Transverse colon (tissue), 4 donors: Measurements from ENCODE around the gene PLXND1. TPM values are rescaled to one million over a fixed set of nuclear protein-coding genes. Genes with fewer than 3 reads are reported as not detected.

Experiments used
- DNase-seq: peaks from one replicate; pipeline ENCODE4 v3.0.0-alpha.2; 2019
- H3K27ac ChIP-seq, 4 donors: fragments of 200-600 bp; sonication (generic); 2 replicates each; pipeline ENCODE4 v1.5.1; 2016 to 2018; ENCODE audit warnings: inconsistent platforms in 4 of 4
- H3K27me3 ChIP-seq: fragments of 200-600 bp; sonication (generic); 2 replicates; pipeline ENCODE4 v1.5.1; 2017; ENCODE audit warnings: inconsistent platforms
- H3K36me3 ChIP-seq, 4 donors: fragments of 200-600 bp; sonication (generic); 2 replicates each; pipeline ENCODE4 v1.5.1; 2017 to 2019; ENCODE audit warnings: inconsistent platforms in 4 of 4
- H3K4me1 ChIP-seq, 4 donors: fragments of 200-600 bp; sonication (generic); 2 replicates each; pipeline ENCODE4 v1.5.1; 2017 to 2020; ENCODE audit warnings: inconsistent platforms in 4 of 4
- H3K4me3 ChIP-seq, 4 donors: fragments of 200-600 bp; sonication (generic); 1 replicate in 1 of 4; 2 replicates in 3 of 4; pipeline versions ENCODE4 v1.5.1 to v1.6.1; 2017 to 2019; ENCODE audit warnings: inconsistent platforms in 4 of 4
- H3K9me3 ChIP-seq, 2 donors: fragments of 200-600 bp; sonication (generic); 2 replicates each; pipeline ENCODE4 v1.5.1; 2017 to 2019; ENCODE audit warnings: inconsistent platforms in 2 of 2
- CTCF ChIP-seq, 5 experiments: fragments of 200-600 bp in 3 of 5; fragments of 450-650 bp in 2 of 5; sonication (generic) in 3 of 5; IDR thresholded peaks; 1 replicate in 2 of 5; 2 replicates in 3 of 5; pipeline ENCODE4 v1.5.1; 2016 to 2017; ENCODE audit warnings: antibody characterized with exemption in 5 of 5, inconsistent platforms in 3 of 5, mild to moderate bottlenecking in 2 of 5, moderate library complexity in 1 of 5
- EP300 ChIP-seq: sonication (generic); formaldehyde crosslinking; IDR thresholded peaks from one replicate; pipeline ENCODE4 v1.6.1; 2017; ENCODE audit warnings: antibody characterized with exemption, low read depth
- POLR2A ChIP-seq: fragments of 450-650 bp; IDR thresholded peaks from one replicate; pipeline ENCODE4 v1.6.1; 2016; ENCODE audit warnings: antibody characterized with exemption, mild to moderate bottlenecking, moderate library complexity
- POLR2AphosphoS5 ChIP-seq, 3 donors: sonication (generic); formaldehyde crosslinking; IDR thresholded peaks; one replicate each; pipeline ENCODE4 v1.6.1; 2016; ENCODE audit warnings: antibody characterized with exemption in 3 of 3
- WGBS, 2 donors: methylation state at CpG; one replicate each; pipeline ENCODE4 v1.1.5; 2018; ENCODE audit warnings: low coverage in 1 of 2; 5-methylcytosine and 5-hydroxymethylcytosine counted together
- in situ Hi-C, 4 donors: fragments of 200-750 bp; cut with MboI; loops; one replicate each; pipeline versions ENCODE4 v1.15.0 to v1.15.1; 2017; ENCODE audit warnings: low sequenced_read_pairs in 3 of 4, low pct_ligation_motif_present in 1 of 4, low pct_unique_long_range_greater_than_20kb in 1 of 4
- intact Hi-C: fragments of 100-400 bp; cut with DNase I; formaldehyde crosslinking; loops from one replicate; pipeline ENCODE4 v1.15.1; 2023; ENCODE audit warnings: low total_unique reads
- total RNA-seq, 4 donors: library from RNA; depleted of rRNA; stranded (reverse); fragments of >200 nt; gene quantifications; one replicate each; pipeline ENCODE4 v1.1.0, GENCODE V29; 2016

Gene PLXND1
- total RNA-seq, 4 donors from 2014 or later: 26.4 to 71.8 (median 35.8) TPM

DNA sequence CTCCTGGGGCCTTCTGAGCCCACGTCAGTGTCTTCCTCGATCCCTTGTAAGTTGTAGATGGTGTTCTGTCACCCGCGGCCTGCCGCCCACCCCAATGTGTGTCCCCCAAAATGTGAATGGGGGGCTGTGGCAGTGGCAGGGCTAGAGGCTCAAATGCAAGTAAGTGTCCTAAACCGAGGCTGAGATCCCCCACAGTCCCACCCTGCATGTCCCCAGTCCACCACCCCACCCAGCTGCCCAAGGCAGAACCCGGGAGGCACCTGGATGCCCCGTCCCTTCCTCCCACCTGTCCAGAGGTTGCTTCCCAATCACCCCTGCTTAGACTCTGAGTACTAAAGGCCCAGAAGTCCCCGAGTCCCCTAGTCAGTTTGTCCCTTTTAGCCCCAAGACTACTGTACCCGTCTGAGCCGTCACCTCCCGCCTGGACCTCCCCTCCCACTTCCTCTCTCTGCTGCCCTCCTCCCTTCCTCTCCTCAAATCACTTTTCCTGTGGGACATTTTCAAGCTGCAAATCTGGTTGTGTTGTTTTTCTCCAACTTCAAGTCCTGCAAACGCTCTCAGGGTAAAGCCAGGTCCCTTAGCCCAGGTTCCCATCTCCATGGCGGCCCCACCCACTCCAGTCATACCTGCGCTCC, 11.8 kb upstream of the PLXND1 start:
- 70 to 73% methylated on average over 6 to 15 of the region's 15 CpGs for WGBS, 2 donors
- intact Hi-C loops (no loop called here), in situ Hi-C loops (no loop called here)
- H3K27me3 ChIP-seq: no peaks in the 10 kb centered on the region
- H3K9me3 ChIP-seq: no peaks in the 10 kb centered on the region
- H3K27ac ChIP-seq: peak overlapping the region in 1 of 4 donors; percentile 4
- no peaks in the 10 kb centered on the region for H3K36me3 ChIP-seq
- H3K4me3 ChIP-seq: no peak overlapping the region
- DNase-seq: no peak
- peaks cover 2 to 28% (median 13%) of the 10 kb centered on the region in 4 donors for H3K4me1 ChIP-seq
- TF ChIP-seq POLR2A (no peak), CTCF (IDR thresholded peaks at IDR 0.05) (no peak), EP300 (no peak), POLR2AphosphoS5 (IDR thresholded peaks at IDR 0.05) (no peak)

- WGBS, 2 donors: 90% methylated on average over 12 of the region's 12 CpGs; no CpG with 5 or more reads in 1 of the 2 donors
- intact Hi-C loops (no loop called here), in situ Hi-C loops (no loop called here)
- TF ChIP-seq POLR2A (no peak), CTCF (IDR thresholded peaks at IDR 0.05) (no peak), POLR2AphosphoS5 (IDR thresholded peaks at IDR 0.05) (no peak), EP300 (no peak)
- Histone ChIP-seq H3K27ac (peak overlapping the region in 2 of 4 donors; percentile 56 to 69), H3K9me3 (no peaks in the 10 kb centered on the region), H3K4me3 (no peak overlapping the region), H3K4me1 (peaks cover 0 to 21% (median 8%) of the 10 kb centered on the region in 4 donors), H3K36me3 (no peaks in the 10 kb centered on the region), H3K27me3 (no peaks in the 10 kb centered on the region)
- DNase-seq: no peak
These were observed 11.1 kb upstream of the PLXND1 start for GRCh38 chr3:129617381-129618185.

DNA sequence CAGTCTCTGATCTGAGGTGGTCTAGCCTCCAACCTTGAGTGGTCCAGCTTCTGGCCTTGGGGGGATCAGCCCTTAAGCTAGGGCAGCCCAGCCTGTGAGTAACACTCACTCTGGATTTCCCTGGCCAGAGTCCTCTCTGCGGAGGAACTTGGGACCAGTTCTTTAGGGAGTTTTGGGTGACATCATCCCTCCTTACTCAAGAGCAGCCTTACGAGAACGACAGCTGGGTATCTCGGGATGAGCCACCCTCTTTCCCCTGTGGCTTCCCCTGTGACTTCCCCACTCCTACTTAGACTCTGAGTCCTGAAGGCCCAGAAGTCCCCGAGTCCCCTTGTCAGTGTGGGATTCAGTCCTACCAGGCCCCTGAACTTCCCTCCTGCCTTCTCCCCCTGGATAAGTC, 10.2 kb upstream of the PLXND1 start:
- no peaks in the 10 kb centered on the region for H3K36me3 ChIP-seq
- H3K4me1 ChIP-seq: peaks cover 0 to 22% (median 7%) of the 10 kb centered on the region in 4 donors
- H3K27ac ChIP-seq: peak overlapping the region; percentile 44 to 69 (median 57)
- in situ Hi-C loops: no loop called here
- no peaks in the 10 kb centered on the region for H3K27me3 ChIP-seq
- TF ChIP-seq POLR2A (no peak), POLR2AphosphoS5 (IDR thresholded peaks at IDR 0.05) (no peak), EP300 (no peak), CTCF (IDR thresholded peaks at IDR 0.05) (no peak)
- no peak for DNase-seq
- 55% methylated on average over 5 of the region's 5 CpGs; no CpG with 5 or more reads in 1 of the 2 donors for WGBS, 2 donors
- H3K4me3 ChIP-seq: no peak overlapping the region
- no peaks in the 10 kb centered on the region for H3K9me3 ChIP-seq
- intact Hi-C loops: no loop called here

DNA sequence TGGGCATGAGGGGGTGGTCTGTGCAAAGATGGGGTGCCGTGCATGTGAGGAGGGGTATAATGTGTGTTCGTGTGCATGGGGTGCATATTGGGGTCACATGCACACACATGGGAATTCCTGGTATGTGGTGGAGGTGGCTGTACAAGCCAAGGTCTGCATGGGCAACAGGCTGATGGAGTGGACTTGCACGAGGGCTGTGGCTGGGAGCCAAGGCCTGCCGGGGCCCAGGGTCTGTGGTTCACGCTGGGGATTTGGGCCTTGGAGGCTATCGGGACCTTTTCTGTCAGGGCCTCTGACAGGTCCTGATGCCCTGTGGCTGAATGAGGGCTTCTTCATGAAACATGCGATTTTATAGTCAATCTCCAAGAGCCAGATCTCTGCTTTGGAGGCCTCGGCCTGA, 9.8 kb upstream of the PLXND1 start:
- H3K27me3 ChIP-seq: no peaks in the 10 kb centered on the region
- peak overlapping the region; percentile 44 to 69 (median 57) for H3K27ac ChIP-seq
- TF ChIP-seq CTCF (IDR thresholded peaks at IDR 0.05) (no peak), POLR2AphosphoS5 (IDR thresholded peaks at IDR 0.05) (no peak), POLR2A (no peak), EP300 (no peak)
- in situ Hi-C loops (no loop called here), intact Hi-C loops (no loop called here)
- H3K4me3 ChIP-seq: no peak overlapping the region
- 71% methylated on average over 8 of the region's 8 CpGs; no CpG with 5 or more reads in 1 of the 2 donors for WGBS, 2 donors
- no peak for DNase-seq
- H3K9me3 ChIP-seq: no peaks in the 10 kb centered on the region
- H3K36me3 ChIP-seq: no peaks in the 10 kb centered on the region
- H3K4me1 ChIP-seq: peaks cover 0 to 25% (median 8%) of the 10 kb centered on the region in 4 donors
